HFF-Myc (cell line): Measurements from ENCODE around the gene C13orf42.

Experiments used
- DNase-seq: peaks from one replicate; pipeline ENCODE4 v3.0.0-alpha.2; 2011; ENCODE audit warnings: low read depth; ENCODE audit errors: extremely low read depth
- H3K4me3 ChIP-seq: replicated peaks from 2 replicates; pipeline ENCODE4 v1.5.1; 2011; ENCODE audit warnings: low read depth, mild to moderate bottlenecking, control low read depth, low read length
- CTCF ChIP-seq: IDR thresholded peaks from 2 replicates; pipeline ENCODE4 v1.5.1; 2012; ENCODE audit warnings: mild to moderate bottlenecking, low read depth, low read length, control low read depth; ENCODE audit errors: missing control alignments

Gene C13orf42

DNA sequence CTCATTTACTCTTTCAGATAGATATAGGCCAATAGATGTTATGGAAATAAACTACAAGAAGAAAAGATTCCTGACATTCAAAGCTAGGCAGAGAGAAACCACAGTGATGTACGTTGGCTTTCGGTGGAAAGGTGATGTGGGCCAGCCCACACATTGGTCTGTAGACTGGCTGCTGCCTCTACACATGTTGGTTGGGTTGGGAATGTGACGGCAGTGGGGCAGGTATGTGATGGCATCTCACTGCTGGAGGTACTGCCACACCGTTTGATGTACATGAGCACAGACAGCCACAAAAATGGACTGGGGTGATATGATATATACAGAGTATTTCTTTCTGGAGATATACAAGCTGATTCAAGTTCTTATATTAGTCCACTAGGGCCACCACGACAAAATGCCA is 69.4 kb downstream of the C13orf42 start:
- no peak for DNase-seq
- TF ChIP-seq CTCF = no peak
- H3K4me3 ChIP-seq = no peak overlapping the region

DNA sequence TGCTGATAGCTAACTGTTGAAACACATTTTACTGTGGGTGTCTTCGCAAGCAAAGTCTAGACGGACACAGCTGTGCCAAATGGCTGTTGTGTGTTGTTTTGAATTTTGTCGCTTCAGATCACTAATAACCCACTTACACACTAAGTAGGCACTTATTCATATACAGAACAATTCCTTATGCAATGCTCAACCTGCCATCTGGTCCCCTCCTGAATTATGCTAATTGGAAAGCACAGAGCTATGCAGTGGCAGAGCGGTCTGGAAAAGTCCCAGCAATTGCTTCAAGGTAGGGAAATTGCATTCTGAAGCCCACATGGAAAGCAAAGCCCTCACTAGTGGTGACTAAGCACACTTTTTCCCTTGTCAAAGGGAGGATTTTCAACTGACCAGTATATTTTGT is 69.9 kb downstream of the C13orf42 start:
- no peak overlapping the region for H3K4me3 ChIP-seq
- no peak for TF ChIP-seq CTCF
- DNase-seq = no peak

DNA sequence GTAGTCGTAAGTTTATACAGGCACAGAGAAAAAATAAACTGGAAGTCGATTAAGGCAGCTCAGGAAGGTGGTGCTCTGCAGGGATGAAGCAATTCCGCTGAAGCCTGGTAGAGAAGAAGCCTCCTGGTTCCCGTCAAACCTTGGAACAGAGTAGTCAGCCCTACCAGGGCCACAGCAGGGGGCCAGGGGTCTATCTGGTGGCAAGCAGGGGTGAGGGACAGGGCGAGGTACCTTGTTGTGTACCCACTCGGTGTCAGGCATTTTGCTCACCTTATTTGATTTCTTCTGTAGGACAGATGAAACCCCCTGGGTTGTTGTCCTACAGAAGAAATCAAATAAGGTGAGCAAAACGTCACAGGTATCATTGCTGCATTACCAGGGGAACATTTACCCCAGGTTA is 70.6 kb downstream of the C13orf42 start:
- no peak for DNase-seq
- TF ChIP-seq CTCF = no peak
- H3K4me3 ChIP-seq = no peak overlapping the region

- no peak overlapping the region for H3K4me3 ChIP-seq
- TF ChIP-seq CTCF = no peak
- no peak for DNase-seq
Measured at GRCh38 chr13:51036418-51036817, 74.7 kb downstream of the C13orf42 start.

DNA sequence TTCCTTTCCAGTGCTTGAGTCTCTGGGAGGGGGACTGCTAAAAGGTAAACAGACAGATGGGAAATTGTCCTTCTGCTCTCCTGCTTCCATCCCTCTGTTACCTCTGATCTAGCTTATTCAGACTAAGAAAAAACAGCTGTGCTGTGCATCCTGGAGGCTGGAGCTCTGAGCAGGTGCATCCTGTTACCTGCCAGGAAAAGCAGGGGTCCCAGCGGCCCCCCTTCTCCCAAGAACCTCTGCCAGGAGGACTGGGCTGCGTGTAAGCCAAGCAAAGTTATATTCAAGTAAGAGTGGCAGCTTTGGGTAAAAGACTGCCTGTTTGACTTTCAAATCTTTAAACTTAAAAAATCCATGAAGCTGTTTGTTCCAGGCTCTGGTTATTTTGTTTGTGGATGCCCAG is 75.1 kb downstream of the C13orf42 start:
- no peak overlapping the region for H3K4me3 ChIP-seq

DNA sequence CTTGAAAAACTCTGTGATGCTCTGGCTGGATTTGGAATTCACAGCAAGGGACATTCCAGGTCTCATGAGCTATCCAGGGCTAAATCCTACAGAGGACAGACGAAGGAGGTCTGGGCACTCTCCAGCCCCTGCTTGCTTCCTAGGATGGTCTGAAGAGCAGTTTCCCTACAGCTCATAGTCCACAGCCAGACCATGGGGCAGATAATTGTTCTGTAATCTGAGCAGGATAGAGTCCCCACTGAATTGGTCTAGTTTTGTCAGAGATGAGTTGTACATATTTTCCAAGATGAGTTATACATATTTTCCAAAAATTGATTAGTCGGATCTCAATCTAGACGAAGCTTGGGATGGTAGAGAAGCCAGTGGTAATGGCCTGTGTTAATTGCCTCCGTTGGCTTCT is 75.6 kb downstream of the C13orf42 start:
- H3K4me3 ChIP-seq = no peak overlapping the region
- TF ChIP-seq CTCF = no peak
- DNase-seq = no peak

More for the DNA sequence above, 75.1 kb downstream of the C13orf42 start:
- no peak for DNase-seq
- TF ChIP-seq CTCF = no peak

DNA sequence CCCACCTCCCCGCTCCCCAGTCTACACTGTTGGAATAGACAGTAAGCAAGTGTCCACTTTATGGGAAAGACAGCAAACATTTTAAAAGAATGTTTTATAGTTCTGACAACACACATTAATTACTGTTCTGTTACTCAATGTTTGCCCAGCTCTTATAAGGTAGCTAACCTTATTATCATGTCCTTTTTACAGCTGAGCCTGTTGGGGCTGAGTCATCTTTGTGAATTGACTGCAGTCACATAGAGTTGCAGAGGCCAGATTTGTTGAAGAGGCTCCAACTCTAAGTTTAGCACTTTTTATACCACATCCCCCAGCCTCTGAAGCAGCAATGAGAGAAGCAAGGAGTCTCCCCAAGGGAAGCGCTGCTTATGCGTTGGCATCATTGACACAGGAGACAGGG is 76.2 kb downstream of the C13orf42 start:
- no peak overlapping the region for H3K4me3 ChIP-seq
- no peak for DNase-seq
- TF ChIP-seq CTCF = no peak
